HG03064 (cell line): ENCODE results near the gene TRIM10.
"Not testable (repeated sequence)": the region's sequence is repeated elsewhere in the genome, so short reads cannot be mapped to it uniquely, and the experiment has no call there.

Experiments
- ATAC-seq: cut with Tn5 transposase; IDR thresholded peaks from one replicate; pipeline ENCODE4 v1.9.1; 2021; ENCODE audit warnings: low read depth; ENCODE audit not compliant: unreplicated experiment

Gene TRIM10

GRCh38 chr6:30130887-30131862 lies 29.8 kb downstream of the TRIM10 start:
- no peak for ATAC-seq

GRCh38 chr6:30130179-30130679 lies 30.8 kb downstream of the TRIM10 start:
- no peak for ATAC-seq

GRCh38 chr6:30129265-30130178 lies 31.5 kb downstream of the TRIM10 start:
- no peak for ATAC-seq

- ATAC-seq: no peak
Observed at GRCh38 chr6:30127238-30128093, 33.5 kb downstream of the TRIM10 start.

- no peak for ATAC-seq
Observed at GRCh38 chr6:30122515-30122914, 38.5 kb downstream of the TRIM10 start.

- no peak for ATAC-seq
Observed at GRCh38 chr6:30121446-30122366, 39.3 kb downstream of the TRIM10 start.

- not testable (repeated sequence) for ATAC-seq
Observed at GRCh38 chr6:30118691-30119090, 42.3 kb downstream of the TRIM10 start.

- ATAC-seq: no peak
Observed at GRCh38 chr6:30116724-30117123, 44.3 kb downstream of the TRIM10 start.

GRCh38 chr6:30113841-30114240 lies 47.2 kb downstream of the TRIM10 start:
- no peak for ATAC-seq

- no peak for ATAC-seq
Observed at GRCh38 chr6:30113003-30113759, 47.8 kb downstream of the TRIM10 start, which contains the start of gene TRIM31. TRIM31 (minus strand) TSS chr6:30113090; CDS start chr6:30112805, 285 bp downstream.

GRCh38 chr6:30112402-30112994 lies 48.5 kb downstream of the TRIM10 start:
- ATAC-seq: no peak

- no peak for ATAC-seq
Observed at GRCh38 chr6:30111266-30111856, 49.6 kb downstream of the TRIM10 start.

GRCh38 chr6:30104661-30105060 lies 56.4 kb downstream of the TRIM10 start:
- no peak for ATAC-seq

- ATAC-seq: no peak
Observed at GRCh38 chr6:30103872-30104179, 57.2 kb downstream of the TRIM10 start.

GRCh38 chr6:30102970-30103871 lies 57.8 kb downstream of the TRIM10 start:
- ATAC-seq: no peak

GRCh38 chr6:30102414-30102969 lies 58.5 kb downstream of the TRIM10 start:
- no peak for ATAC-seq
